ENCODE data around the gene VOPP1. TPM values are rescaled to one million over a fixed set of nuclear protein-coding genes. Genes with fewer than 3 reads are reported as not detected.

VOPP1 gene
- total and polyA plus RNA-seq, 3 experiments from 2014 or later = 34.8 to 67.3 (median 65.6) TPM

DNA sequence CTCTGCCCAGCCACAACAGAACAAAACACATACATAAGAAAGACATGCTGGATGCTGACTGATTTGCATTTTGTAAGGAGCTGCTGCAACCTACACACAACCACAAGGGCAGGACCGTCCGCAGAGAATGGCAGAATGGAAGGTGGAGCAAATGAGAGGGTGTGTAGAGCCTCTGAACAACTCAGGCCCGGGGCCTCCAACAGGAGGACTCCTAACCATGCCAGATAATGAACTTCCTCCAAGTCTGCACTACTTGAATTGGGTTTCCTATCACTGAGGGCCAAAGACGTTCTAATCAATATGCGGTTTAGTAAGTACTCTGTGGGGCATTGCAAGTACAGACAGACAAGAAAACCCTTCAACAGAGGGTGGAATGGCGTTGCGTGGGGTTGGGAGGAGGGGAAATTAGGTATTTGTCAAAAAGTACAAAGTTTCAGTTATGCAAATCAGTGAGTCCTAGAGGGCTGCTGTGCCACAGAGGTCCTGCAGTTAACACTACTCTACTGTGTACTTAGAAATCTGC is 14.6 kb downstream of the VOPP1 start:
- Histone ChIP-seq H3K36me3 (ENCODE audit: insufficient read depth, low read length) (peaks cover 7% of the 10 kb centered on the region), H3K4me3 (ENCODE audit: low read length) (no peak overlapping the region), H3K27me3 (ENCODE audit: insufficient read depth, low read length, poor library complexity, severe bottlenecking) (no peaks in the 10 kb centered on the region), H3K4me1 (ENCODE audit: insufficient read depth, low read length) (peaks cover 86% of the 10 kb centered on the region), H3K27ac (ENCODE audit: low read depth, low read length) (no peak overlapping the region), H3K9me3 (ENCODE audit: low read length) (no peaks in the 10 kb centered on the region)
- H3K9me3 Mint-ChIP-seq = no peaks in the 10 kb centered on the region
- peak overlapping the region; percentile 15 to 92 (median 64) for H3K27ac Mint-ChIP-seq
- H3K36me3 Mint-ChIP-seq = peaks cover 0 to 42% (median 6%) of the 10 kb centered on the region in 3 donors
- peaks cover 88 to 100% (median 98%) of the 10 kb centered on the region in 3 donors for H3K4me1 Mint-ChIP-seq
- ChIA-PET CTCF (no interaction called here), POLR2A (interaction anchor here (0.7 kb wide), 1 partner anchor 14 kb away, joined by 3 read pairs; no protein-coding TSS in a partner anchor)
- DNase-seq = no peak
- H3K4me3 Mint-ChIP-seq = peak overlapping the region in 6 of 7 donors; percentile 33 to 77 (median 52)
- H3K27me3 Mint-ChIP-seq = peaks cover 0 to 4% of the 10 kb centered on the region in 2 donors

DNA sequence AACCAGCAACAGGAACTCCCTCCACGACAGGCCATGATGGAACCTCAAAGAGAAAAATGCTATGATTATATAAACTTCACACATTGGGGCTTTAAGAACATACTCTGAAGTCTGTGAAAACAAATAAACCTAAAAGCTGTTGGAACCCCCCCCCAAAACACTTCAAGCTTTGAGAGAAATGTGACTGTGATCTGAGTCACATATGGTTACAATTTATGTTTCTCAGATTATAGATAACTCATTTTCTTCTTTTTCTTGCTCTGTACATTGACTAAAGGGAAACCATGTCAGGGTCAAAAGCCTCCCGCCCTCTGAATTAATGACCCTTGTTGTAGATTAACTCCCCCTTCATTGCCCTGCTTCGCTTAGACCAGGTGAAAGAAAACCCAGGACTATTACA is 15.8 kb downstream of the VOPP1 start:
- Mint-ChIP-seq H3K27ac (peak overlapping the region; percentile 18 to 92 (median 48)), H3K4me1 (peaks cover 86 to 100% (median 98%) of the 10 kb centered on the region in 3 donors), H3K36me3 (peaks cover 0 to 42% (median 5%) of the 10 kb centered on the region in 3 donors), H3K4me3 (peak overlapping the region in 2 of 7 donors; percentile 33 to 35), H3K27me3 (peaks cover 0 to 4% of the 10 kb centered on the region in 2 donors), H3K9me3 (no peaks in the 10 kb centered on the region)
- no peak overlapping the region for H3K4me3 ChIP-seq (ENCODE audit: low read length)
- no peak for DNase-seq
- H3K36me3 ChIP-seq (ENCODE audit: insufficient read depth, low read length) = peaks cover 7% of the 10 kb centered on the region
- ChIA-PET CTCF (interaction anchor here (0.6 kb wide), 1 partner anchor 18 kb away, joined by 3 read pairs; no protein-coding TSS in a partner anchor), POLR2A (no interaction called here)
- H3K4me1 ChIP-seq (ENCODE audit: insufficient read depth, low read length) = peaks cover 84% of the 10 kb centered on the region
- no peaks in the 10 kb centered on the region for H3K27me3 ChIP-seq (ENCODE audit: insufficient read depth, low read length, poor library complexity, severe bottlenecking)
- no peaks in the 10 kb centered on the region for H3K9me3 ChIP-seq (ENCODE audit: low read length)
- no peak overlapping the region for H3K27ac ChIP-seq (ENCODE audit: low read depth, low read length)

DNA sequence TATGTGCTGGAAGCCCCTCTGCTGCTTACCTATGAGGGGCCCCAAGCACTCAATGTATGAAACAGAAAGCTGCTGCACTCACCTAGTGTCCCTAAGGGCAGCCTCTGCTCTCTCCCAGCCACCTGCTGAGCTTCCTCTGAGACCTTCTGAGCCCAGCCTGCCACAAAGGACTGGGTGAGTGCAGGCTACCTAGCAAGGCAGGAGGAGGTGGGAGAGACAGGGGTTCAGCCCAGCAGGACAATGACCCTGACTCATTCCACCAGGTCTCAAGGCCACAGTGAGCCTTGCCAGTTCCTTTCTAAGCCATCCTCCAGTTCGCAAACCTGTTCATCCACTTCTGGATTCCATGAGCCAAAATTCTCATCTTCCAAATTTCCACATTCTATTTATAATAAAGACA is 16.3 kb downstream of the VOPP1 start:
- ChIA-PET POLR2A (no interaction called here), CTCF (interaction anchor here (0.6 to 2.6 kb wide), 2 partner anchors 18 to 40 kb away, joined by 3 to 7 read pairs; no protein-coding TSS in a partner anchor)
- Histone ChIP-seq H3K4me3 (ENCODE audit: low read length) (no peak overlapping the region), H3K4me1 (ENCODE audit: insufficient read depth, low read length) (peaks cover 83% of the 10 kb centered on the region), H3K27ac (ENCODE audit: low read depth, low read length) (no peak overlapping the region), H3K27me3 (ENCODE audit: insufficient read depth, low read length, poor library complexity, severe bottlenecking) (no peaks in the 10 kb centered on the region), H3K9me3 (ENCODE audit: low read length) (no peaks in the 10 kb centered on the region), H3K36me3 (ENCODE audit: insufficient read depth, low read length) (peaks cover 7% of the 10 kb centered on the region)
- DNase-seq = no peak
- Mint-ChIP-seq H3K9me3 (no peaks in the 10 kb centered on the region), H3K4me3 (peak overlapping the region in 1 of 7 donors; percentile 59), H3K36me3 (peaks cover 0 to 43% (median 5%) of the 10 kb centered on the region in 3 donors), H3K27me3 (peaks cover 0 to 4% of the 10 kb centered on the region in 2 donors), H3K27ac (peak overlapping the region in 5 of 8 donors; percentile 6 to 86 (median 35)), H3K4me1 (peaks cover 86 to 100% (median 98%) of the 10 kb centered on the region in 3 donors)

DNA sequence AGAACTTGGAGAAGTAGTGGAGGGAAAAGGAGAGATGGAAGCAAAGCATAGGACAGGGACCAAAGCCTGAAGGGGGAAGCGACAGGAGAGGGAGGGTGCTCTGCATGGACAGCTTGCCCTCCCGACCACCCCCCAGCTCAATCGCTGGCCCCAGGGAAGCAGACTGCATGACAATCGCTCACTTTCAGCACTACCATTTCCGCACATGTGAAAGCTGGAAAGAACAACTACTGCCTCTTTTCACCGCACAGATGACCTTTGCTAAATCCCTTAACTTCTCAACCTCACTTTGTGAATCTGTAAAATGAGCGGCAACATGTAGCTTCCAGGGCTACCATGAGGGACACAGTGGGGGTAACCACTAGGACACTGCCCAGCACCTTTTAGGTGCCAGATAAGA is 17.1 kb downstream of the VOPP1 start:
- DNase-seq = no peak
- Mint-ChIP-seq H3K4me3 (no peak overlapping the region), H3K36me3 (peaks cover 0 to 42% (median 5%) of the 10 kb centered on the region in 3 donors), H3K9me3 (no peaks in the 10 kb centered on the region), H3K27ac (peak overlapping the region in 7 of 8 donors; percentile 13 to 92 (median 73)), H3K27me3 (peaks cover 0 to 4% of the 10 kb centered on the region in 2 donors), H3K4me1 (peaks cover 85 to 100% (median 98%) of the 10 kb centered on the region in 3 donors)
- Histone ChIP-seq H3K36me3 (ENCODE audit: insufficient read depth, low read length) (peaks cover 7% of the 10 kb centered on the region), H3K4me1 (ENCODE audit: insufficient read depth, low read length) (peaks cover 84% of the 10 kb centered on the region), H3K27ac (ENCODE audit: low read depth, low read length) (no peak overlapping the region), H3K27me3 (ENCODE audit: insufficient read depth, low read length, poor library complexity, severe bottlenecking) (no peaks in the 10 kb centered on the region), H3K4me3 (ENCODE audit: low read length) (no peak overlapping the region), H3K9me3 (ENCODE audit: low read length) (no peaks in the 10 kb centered on the region)
- CTCF ChIA-PET = interaction anchor here (2.6 kb wide), 1 partner anchor 39 kb away, joined by 7 read pairs; no protein-coding TSS in a partner anchor
- POLR2A ChIA-PET = no interaction called here

DNA sequence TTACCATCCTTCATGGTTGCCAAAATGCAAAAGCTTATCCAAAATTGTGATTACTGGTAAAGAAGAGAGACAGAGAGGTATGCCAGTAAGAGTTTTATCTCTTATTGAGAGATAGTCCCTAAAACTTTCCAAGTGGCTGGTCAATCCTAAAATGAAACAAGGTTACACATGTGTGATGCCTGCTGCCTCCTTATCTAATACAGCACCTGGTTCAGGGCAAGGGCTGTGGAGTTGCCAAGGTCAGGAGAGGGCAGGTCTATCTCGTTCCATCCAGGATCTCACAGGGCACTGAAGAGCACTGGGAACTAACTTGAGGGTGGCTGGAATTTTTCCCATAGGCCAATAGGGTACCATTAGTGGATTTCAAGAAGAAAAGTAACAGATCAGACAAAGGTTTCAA is 18.3 kb downstream of the VOPP1 start:
- H3K27me3 Mint-ChIP-seq = peaks cover 0 to 4% of the 10 kb centered on the region in 2 donors
- Histone ChIP-seq H3K27ac (ENCODE audit: low read depth, low read length) (no peak overlapping the region), H3K4me1 (ENCODE audit: insufficient read depth, low read length) (peaks cover 81% of the 10 kb centered on the region), H3K27me3 (ENCODE audit: insufficient read depth, low read length, poor library complexity, severe bottlenecking) (no peaks in the 10 kb centered on the region), H3K9me3 (ENCODE audit: low read length) (no peaks in the 10 kb centered on the region), H3K36me3 (ENCODE audit: insufficient read depth, low read length) (peaks cover 7% of the 10 kb centered on the region), H3K4me3 (ENCODE audit: low read length) (no peak overlapping the region)
- no peaks in the 10 kb centered on the region for H3K9me3 Mint-ChIP-seq
- H3K4me1 Mint-ChIP-seq = peaks cover 85 to 100% (median 98%) of the 10 kb centered on the region in 3 donors
- DNase-seq = no peak
- peaks cover 0 to 39% (median 5%) of the 10 kb centered on the region in 3 donors for H3K36me3 Mint-ChIP-seq
- ChIA-PET POLR2A (no interaction called here), CTCF (interaction anchor here (2.6 kb wide), 1 partner anchor 38 kb away, joined by 7 read pairs; no protein-coding TSS in a partner anchor)
- H3K27ac Mint-ChIP-seq = peak overlapping the region in 7 of 8 donors; percentile 11 to 83 (median 72)
- H3K4me3 Mint-ChIP-seq = peak overlapping the region in 2 of 7 donors; percentile 16 to 45

DNA sequence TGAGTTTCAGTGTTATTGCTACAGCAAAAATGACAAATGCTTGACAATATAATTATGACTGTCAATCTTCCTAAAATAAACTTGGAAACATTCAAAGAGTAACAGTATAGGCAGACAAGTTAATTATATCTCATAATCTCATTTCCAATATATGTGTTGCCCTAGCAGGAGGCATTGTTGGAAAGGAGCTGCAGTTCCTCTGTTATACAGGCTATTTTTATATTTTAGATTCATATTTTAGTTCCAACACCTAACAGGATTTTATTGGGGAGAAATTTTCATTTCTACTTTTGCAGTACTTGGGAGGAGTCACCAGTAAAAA is 19.3 kb downstream of the VOPP1 start:
- Mint-ChIP-seq H3K36me3 (peaks cover 0 to 39% (median 5%) of the 10 kb centered on the region in 3 donors), H3K27ac (no peak overlapping the region), H3K4me1 (peaks cover 86 to 100% (median 98%) of the 10 kb centered on the region in 3 donors), H3K4me3 (no peak overlapping the region), H3K27me3 (peaks cover 0 to 4% of the 10 kb centered on the region in 2 donors), H3K9me3 (no peaks in the 10 kb centered on the region)
- Histone ChIP-seq H3K27ac (ENCODE audit: low read depth, low read length) (no peak overlapping the region), H3K4me3 (ENCODE audit: low read length) (no peak overlapping the region), H3K27me3 (ENCODE audit: insufficient read depth, low read length, poor library complexity, severe bottlenecking) (no peaks in the 10 kb centered on the region), H3K4me1 (ENCODE audit: insufficient read depth, low read length) (peaks cover 81% of the 10 kb centered on the region), H3K9me3 (ENCODE audit: low read length) (no peaks in the 10 kb centered on the region), H3K36me3 (ENCODE audit: insufficient read depth, low read length) (peaks cover 7% of the 10 kb centered on the region)
- ChIA-PET POLR2A (interaction anchor here (1.4 kb wide), 1 partner anchor 20 kb away, joined by 3 read pairs; no protein-coding TSS in a partner anchor), CTCF (no interaction called here)
- no peak for DNase-seq

DNA sequence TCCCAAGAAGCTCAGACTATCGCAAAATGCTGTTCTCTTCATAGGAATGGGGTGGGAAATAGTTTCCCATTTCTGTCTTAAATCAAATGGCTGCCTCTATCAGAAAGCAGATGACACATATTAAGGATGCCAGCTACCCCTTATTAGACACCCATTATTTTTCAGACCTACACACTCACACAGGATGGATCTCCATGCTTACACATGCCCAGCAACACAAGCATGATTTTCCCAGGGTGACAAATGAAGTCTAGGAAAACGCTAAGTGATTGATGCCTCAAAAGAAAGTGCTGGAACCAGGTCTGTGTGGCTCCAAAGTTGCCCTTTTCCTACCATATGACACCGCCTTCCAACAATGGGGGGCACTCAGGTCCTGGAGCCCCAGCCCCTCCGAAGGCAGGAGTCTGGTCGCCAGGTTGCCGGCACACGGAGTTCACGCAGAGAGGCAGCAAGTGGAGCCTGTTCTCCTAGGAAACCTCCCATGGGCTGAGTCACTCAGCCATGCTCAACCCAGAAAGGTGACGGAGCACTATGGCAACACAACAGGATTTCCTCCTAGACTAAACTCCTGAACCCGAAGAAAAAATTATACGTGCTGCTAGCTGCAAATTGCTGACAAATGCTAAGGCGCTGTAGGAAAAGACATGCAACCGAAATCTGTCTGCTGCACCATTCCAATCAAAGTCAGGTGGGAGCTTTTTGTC is 19.8 kb downstream of the VOPP1 start:
- CTCF ChIA-PET = no interaction called here
- Histone ChIP-seq H3K27me3 (ENCODE audit: insufficient read depth, low read length, poor library complexity, severe bottlenecking) (no peaks in the 10 kb centered on the region), H3K9me3 (ENCODE audit: low read length) (no peaks in the 10 kb centered on the region), H3K27ac (ENCODE audit: low read depth, low read length) (no peak overlapping the region), H3K4me3 (ENCODE audit: low read length) (no peak overlapping the region), H3K4me1 (ENCODE audit: insufficient read depth, low read length) (peaks cover 81% of the 10 kb centered on the region), H3K36me3 (ENCODE audit: insufficient read depth, low read length) (peaks cover 7% of the 10 kb centered on the region)
- POLR2A ChIA-PET = interaction anchor here (1.4 kb wide), 1 partner anchor 19 kb away, joined by 3 read pairs; no protein-coding TSS in a partner anchor
- H3K4me3 Mint-ChIP-seq = no peak overlapping the region
- peak overlapping the region in 2 of 8 donors; percentile 23 to 44 for H3K27ac Mint-ChIP-seq
- no peaks in the 10 kb centered on the region for H3K9me3 Mint-ChIP-seq
- H3K27me3 Mint-ChIP-seq = peaks cover 0 to 2% of the 10 kb centered on the region in 2 donors
- peaks cover 0 to 39% (median 5%) of the 10 kb centered on the region in 3 donors for H3K36me3 Mint-ChIP-seq
- DNase-seq = no peak
- peaks cover 86 to 100% (median 98%) of the 10 kb centered on the region in 3 donors for H3K4me1 Mint-ChIP-seq
